Suppressor macrophage treated with lipopolysaccharide for 1 hour (primary cell): Measurements from ENCODE around the gene ATP2C2.
"Not testable (repeated sequence)": the region's sequence is repeated elsewhere in the genome, so short reads cannot be mapped to it uniquely, and the experiment has no call there.

ENCODE experiments used
- DNase-seq, 3 donors: peaks; one replicate each; pipeline ENCODE4 v3.0.0-alpha.2; 2020 to 2022

ATP2C2 gene, protein sequence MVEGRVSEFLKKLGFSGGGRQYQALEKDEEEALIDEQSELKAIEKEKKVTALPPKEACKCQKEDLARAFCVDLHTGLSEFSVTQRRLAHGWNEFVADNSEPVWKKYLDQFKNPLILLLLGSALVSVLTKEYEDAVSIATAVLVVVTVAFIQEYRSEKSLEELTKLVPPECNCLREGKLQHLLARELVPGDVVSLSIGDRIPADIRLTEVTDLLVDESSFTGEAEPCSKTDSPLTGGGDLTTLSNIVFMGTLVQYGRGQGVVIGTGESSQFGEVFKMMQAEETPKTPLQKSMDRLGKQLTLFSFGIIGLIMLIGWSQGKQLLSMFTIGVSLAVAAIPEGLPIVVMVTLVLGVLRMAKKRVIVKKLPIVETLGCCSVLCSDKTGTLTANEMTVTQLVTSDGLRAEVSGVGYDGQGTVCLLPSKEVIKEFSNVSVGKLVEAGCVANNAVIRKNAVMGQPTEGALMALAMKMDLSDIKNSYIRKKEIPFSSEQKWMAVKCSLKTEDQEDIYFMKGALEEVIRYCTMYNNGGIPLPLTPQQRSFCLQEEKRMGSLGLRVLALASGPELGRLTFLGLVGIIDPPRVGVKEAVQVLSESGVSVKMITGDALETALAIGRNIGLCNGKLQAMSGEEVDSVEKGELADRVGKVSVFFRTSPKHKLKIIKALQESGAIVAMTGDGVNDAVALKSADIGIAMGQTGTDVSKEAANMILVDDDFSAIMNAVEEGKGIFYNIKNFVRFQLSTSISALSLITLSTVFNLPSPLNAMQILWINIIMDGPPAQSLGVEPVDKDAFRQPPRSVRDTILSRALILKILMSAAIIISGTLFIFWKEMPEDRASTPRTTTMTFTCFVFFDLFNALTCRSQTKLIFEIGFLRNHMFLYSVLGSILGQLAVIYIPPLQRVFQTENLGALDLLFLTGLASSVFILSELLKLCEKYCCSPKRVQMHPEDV

DNA sequence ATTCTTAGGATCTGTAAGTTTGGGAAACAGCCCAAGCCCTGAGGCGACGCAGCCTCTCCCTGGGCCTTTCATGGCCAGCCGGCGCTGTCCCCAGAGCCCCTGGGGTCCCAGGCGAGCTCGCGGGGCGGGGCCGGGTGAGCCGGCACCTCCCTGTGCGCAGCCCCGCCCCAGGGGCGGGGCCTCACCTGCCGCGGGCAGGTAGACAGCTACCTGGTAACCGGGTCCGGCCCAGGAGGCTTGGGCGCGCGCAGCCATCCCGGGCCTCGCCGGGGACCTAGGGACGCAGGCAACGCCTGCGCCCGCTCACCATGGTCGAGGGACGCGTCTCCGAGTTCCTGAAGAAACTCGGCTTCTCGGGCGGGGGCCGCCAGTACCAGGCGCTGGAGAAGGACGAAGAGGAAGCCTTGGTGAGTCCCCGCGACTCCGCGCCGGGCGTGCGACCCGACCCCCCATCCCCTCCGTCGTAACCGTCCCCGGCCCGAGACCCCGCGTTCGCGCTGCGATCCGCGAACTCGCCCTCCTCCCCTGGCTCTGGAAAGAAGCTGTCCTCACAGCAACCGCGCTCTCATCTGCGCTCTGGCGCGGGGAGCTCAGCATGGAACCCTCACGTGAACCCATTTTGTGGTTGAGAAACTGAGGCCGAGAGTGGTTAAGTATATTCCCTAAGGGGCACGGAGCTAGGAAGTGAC is at the start of gene ATP2C2:
Gene ATP2C2, plus strand, starts transcription at position 231 of the 689 bp plus-strand sequence. Its CDS starts 78 bp downstream, at position 309.
- DNase-seq, result no peak

DNA sequence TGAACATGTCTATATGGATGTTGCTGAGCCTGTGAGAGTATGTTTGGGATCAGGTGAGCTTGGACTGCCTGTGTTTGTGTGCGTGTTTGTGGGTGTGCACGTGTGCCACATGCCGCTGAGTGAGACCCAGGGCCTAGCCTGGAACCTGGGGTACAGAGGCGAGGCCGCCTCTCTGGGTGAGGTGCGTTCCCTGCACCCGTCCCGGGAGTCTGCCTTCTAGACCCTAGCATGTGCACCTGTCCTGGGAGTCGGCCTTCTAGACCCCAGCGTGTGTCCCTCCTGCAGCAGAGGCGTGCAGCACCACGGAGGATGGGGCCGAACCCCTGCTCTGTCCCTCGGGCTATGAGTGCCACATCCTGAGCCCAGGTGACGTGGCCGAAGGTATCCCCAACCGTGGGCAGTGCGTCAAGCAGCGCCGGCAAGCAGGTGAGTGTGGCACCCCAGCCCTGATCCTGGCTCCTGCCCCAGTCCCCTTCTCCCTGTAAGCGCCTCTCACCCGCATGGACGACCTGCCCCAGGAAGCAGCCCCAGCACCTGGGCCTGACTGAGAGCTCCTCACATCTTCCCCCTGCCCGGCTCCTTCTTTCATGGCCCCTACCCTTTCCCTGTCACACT is 49.1 kb upstream of the ATP2C2 start:
- no peak for DNase-seq

- no peak for DNase-seq
These were observed 47.8 kb upstream of the ATP2C2 start for GRCh38 chr16:84320511-84320910.

GRCh38 chr16:84321932-84322331 is 46.4 kb upstream of the ATP2C2 start:
- DNase-seq, result no peak

DNA sequence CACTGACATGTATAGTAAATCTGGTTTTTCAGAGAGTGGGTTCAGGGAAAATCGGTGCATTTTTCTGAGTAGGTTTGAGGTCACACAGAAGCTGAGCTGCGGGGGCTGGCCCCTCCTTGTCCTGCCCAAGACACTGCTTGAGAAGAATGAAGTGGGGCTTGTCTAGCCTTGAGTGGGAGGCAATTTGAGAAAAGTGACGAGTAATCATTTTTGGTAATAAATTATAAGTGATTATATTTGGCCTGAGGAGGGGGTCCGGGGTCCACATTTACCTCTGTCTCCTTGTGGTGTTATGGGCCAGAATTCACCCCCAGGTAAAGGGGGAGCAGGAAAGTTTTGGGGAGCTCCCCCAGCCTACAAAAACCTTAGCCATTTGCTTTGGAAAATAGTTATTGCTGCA is 45.6 kb upstream of the ATP2C2 start:
- DNase-seq, result no peak

- DNase-seq, result peak; percentile 13 to 67 (median 54)
These were observed 44.7 kb upstream of the ATP2C2 start for GRCh38 chr16:84323606-84324005.

DNA sequence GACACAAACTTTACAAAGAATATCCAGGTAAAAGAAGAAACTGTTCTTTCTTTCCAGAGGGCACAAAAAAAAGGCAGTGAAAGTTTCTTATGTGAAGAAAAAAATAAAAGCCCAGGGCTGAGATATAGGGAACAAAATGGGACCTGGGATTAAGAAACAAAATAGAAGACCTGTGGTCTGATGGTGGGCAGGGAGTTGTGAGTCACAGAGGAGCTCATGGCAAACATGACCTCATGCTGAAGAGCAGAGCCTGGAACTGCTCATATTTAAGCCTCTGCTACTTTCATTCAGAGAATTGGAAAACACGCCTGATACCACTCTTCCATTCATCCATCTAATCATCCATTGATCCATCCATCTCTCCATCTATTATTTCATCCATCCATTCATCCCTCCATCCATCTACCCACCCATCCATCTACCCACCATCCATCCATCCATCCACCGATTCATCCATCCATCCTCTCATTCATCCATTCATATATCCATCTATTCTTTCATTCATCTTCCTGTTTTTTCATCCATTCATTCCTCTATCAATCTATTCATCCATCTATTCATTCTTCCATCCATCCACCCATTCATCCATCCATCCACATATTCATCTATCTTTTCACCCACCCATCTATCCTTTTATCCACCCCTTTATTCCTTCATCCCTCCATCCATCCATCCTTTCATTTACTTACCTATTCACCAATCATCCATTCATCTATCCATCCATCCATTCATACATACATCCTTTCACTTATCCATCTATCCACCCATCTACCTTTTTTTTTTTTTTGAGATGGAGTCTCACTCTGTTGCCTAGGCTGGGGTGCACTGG is 43.7 kb upstream of the ATP2C2 start:
- peak; percentile 55 to 64 (median 59) for DNase-seq

DNA sequence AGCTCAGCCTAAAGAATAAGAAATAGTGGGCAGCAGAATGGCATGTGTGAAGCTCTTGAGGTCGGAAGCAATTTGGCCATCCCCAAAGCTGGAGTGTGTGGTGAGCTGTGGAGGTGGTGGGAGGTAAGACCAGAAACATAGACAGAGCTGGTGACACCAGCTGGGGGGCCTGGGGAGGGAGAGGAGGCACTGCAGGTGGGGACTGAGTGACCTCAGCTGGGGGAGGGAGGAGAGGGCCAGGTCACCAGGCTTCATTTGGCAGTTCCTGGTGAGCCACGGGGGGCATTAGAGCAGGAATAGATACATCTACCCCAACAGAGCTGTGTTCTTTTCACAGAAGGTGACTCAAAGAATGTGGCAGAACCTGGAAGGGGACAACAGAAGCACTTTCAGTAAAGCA is 41.8 kb upstream of the ATP2C2 start:
- DNase-seq, result no peak

DNA sequence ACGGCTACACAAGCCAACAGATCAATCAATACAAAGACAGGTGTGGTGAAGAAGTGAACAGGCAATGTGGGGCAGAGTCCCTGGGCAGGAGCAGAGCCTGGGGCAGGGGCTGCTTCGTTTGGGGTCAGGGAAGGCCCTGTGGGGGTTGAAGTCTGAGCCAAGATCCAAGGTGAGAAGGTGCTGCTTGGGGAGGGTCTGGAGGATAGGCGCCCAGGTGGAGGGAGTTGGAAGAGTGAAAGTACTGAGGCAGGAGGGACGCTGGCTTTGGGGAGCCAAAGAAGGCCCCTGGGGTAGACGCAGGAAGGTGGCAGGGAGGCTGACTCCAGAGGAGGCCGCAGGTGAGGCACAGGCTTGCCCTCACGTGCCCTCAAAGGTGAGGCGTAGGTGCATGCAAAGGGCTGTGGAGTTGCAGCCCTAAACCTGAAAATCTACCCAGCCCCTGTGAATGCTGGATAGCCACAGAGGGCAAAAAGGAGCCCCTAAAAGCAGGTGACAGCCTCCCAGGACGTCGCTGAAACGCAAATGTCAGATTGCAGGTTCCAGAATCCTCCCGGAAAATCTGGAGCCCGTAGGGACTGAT is 40.3 kb upstream of the ATP2C2 start:
- no peak for DNase-seq

- DNase-seq, result no peak
These were observed 39.3 kb upstream of the ATP2C2 start for GRCh38 chr16:84329016-84329415.

GRCh38 chr16:84329843-84330684 is 38.3 kb upstream of the ATP2C2 start:
- no peak for DNase-seq

GRCh38 chr16:84330685-84331050 is 37.7 kb upstream of the ATP2C2 start:
- no peak for DNase-seq

DNA sequence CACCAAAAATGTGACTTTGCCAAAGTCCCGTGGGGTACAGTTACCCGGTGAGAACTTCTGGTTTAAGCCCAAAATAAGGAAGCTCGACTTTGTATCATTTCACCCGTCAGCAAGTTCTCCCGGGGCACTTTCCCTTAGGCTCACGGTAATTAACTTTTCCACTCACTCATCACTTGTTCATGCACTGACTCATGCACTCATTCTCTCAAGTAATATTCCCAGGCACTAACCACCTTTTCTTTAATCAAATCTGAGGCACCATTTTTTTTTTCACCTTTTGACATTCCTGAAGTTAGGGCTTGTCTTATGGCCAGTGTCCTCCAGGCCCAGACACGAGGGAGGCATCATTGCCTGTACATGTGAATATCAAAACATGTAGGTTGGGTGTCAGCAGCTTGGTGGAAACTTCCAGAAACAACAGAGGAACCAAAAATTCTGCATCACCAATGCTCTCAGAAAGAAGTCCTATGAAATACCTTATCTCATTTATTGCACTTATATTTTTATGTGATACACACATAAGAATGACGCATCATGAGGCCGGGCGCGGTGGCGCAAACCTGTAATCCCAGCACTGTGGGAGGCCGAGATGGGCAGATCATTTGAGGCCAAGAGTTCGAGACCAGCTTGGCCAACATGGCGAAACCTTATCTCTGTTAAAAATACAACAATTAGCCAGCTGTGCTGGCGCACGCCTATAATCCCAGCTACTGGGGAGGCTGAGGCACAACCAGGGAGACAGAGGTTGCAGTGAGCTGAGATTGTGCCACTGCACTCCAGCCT is 36.1 kb upstream of the ATP2C2 start:
- DNase-seq, result peak in 2 of 3 donors; percentile 14 to 33

DNA sequence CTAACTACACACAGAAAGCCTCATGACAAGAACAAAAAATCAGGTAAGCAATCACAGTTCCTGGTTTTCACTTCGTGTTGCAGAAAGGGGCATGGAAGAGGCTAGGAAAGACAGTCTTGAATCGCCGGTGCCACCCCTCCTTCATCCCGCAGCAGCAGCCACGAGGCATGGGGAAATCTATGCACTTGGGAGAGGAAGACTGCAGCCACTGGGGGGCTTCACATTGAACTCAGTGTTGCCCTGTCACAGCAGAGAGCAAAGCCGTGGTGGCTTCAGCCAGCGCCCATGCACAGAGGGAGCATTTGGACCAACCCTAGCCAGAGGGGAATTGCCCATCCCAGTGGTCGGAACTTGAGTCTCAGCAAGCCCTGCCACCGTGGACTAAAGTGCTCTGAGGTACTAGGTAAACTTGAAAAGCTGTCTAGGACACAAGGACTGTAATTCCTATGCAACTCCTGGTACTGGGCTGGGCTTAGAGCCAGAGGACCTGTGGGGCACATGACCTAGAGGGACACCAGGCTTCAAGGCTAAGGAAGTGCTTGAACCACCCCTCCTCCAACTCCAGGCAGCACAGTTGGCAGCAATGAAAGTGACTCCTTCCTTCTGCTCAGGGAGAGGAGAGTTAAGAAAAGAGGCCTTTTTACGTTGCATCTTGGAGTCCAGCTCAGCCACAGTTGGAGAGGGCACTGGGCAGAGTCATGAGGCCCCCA is 35.2 kb upstream of the ATP2C2 start:
- no peak for DNase-seq

DNA sequence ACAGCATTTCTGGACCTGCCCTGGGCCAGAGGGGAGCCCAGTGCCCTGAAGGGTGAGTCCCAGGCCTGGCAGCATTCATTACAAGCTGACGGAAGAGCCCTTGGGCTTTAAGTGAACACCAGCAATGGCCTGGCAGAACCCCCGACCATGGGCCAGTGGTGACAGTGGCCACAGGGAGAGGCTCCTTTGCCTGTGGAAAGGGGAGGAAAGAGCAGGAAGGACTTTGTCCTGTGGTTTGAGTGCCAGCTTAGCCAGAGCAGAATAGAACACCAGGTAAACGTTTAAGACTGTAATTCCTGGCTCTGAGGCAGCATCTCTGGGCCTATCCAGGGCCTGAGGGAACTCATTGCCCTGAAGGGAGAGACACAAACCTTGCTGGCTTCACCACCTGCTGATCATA is 34.3 kb upstream of the ATP2C2 start:
- DNase-seq, result no peak

GRCh38 chr16:84334482-84334881 is 33.9 kb upstream of the ATP2C2 start:
- no peak for DNase-seq

GRCh38 chr16:84337236-84337635 is 31.1 kb upstream of the ATP2C2 start:
- not testable (repeated sequence) for DNase-seq

- no peak for DNase-seq
These were observed 29.0 kb upstream of the ATP2C2 start for GRCh38 chr16:84339311-84339710.

GRCh38 chr16:84339766-84340165 is 28.6 kb upstream of the ATP2C2 start:
- no peak for DNase-seq
